Stimulated activated CD8-positive, alpha-beta memory T cell treated with anti-CD3 and anti-CD28 coated beads, Interleukin-15, amount 100 ng/mL, for 48 hours (primary cell): ENCODE results near the gene HTATSF1.

Experiments
- DNase-seq, 2 donors: peaks; one replicate each; pipeline ENCODE4 v3.0.0-alpha.2; 2020; ENCODE audit warnings: low read depth in 2 of 2

Gene HTATSF1

DNA sequence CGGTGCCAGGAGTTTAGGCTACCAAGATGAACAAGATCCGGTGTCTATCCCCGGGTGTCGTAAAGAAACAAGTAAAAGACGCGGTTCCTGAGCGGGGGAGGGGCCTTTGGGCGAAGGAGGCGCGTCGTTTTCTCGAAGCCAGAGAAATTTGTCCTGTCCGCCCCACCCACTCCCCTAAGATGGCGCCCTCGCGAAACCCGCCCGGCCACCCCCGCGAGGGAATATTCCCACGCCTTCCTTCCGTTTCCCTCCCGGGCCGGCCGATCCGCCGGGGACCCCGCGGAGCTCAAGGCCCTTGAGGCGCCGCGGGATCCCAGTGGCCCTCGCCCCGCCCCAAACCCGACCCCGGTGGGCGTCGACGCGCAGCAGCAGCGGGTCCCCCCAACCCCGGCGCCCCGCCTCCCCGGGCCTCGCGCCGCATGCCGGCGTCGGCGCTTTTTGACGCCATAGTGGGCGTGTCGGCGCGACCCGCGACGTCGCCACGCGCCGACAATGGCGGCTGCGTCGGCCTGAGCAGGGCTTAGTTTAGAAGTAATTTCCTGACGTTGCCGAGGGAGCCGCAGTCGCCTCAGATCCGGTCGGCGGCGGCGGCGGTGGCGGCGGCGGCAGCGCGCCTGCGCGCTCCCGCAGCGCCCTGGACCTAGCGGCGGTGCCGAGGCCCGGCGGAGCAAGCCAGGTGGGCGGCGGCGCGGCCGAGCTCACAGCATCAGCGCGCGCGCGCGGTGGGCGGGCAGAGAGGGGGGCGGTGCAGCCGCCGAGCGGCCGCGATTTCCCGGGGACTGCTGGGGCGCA, 432 bp upstream of the HTATSF1 start:
- DNase-seq = peak; percentile 75 to 80

DNA sequence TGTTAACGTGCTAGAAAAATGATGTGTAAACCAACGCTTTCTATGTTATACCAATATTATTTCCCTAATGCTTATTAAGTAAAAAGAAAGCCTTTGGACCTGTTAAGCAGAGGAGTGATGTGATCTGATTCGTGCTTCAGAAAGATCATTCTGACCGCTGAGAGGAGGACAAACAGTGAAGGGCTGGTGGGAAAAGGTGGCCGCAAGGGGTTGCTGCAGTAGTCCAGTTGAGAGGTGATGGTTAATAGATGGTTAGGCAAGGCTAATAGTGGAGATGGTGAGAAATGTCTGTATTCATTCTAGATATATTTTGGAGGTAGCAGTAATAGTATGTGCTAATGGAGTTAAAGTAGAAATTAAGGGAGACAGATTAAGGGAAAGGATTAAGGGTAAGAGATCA, 21.7 kb downstream of the HTATSF1 start:
- DNase-seq = no peak

DNA sequence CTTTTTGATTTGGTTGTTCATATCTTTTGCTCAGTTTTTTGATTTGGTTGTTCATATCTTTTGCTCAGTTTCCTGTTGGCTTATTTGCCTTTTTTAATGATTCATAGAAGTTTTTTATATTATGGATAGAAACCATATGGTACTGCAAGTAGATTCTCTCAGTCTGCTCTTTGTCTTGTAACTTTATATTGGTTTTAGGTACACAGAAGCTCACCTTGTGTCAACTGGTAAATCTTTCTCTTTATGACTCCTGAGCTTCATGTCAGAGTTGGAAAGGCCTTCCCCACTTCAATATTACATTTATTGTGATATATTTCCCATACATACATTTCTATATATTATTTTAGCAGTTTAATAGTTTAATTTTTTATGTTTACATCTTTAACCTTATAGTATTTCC, 26.4 kb downstream of the HTATSF1 start:
- DNase-seq = no peak

DNA sequence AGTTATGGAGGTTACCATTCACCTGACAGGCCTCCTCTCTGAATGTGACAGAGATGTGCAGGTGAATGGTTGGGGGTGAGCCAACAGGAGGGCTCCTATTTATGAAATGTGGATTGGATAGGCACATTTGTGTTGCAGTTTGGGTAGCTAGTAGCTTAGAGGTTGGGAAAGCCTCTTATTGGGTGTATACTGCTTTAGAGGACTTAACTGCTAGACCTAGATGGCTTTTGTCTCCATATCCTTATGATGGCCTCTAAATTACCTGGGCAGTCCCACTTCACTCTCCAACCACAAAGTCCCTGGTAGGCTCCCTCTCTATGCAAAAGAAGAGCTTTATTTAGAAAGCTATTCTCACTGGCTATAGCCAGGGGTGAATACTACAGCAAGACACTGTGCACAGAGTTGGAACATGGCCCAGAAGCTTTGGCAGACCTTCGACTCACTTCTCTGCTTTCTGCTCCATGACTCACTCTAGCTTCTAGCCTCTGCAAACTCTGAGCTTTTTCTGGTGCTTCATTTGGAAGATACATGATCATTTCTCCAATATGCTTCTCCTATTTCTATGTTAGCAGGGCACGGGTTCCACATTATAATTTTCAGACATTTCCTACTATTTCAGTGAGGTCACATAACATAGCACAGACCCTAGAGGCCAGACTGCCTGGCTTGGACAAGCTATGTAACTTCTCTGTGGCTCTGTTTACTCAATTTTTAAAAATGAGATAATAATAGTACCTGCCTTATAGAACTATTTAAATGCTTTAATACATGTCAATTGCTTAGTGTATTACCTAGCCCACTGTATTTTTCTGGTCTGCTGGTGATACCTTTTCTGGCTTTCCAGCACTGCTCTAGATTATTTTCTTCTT, 28.6 kb downstream of the HTATSF1 start:
- DNase-seq = no peak

DNA sequence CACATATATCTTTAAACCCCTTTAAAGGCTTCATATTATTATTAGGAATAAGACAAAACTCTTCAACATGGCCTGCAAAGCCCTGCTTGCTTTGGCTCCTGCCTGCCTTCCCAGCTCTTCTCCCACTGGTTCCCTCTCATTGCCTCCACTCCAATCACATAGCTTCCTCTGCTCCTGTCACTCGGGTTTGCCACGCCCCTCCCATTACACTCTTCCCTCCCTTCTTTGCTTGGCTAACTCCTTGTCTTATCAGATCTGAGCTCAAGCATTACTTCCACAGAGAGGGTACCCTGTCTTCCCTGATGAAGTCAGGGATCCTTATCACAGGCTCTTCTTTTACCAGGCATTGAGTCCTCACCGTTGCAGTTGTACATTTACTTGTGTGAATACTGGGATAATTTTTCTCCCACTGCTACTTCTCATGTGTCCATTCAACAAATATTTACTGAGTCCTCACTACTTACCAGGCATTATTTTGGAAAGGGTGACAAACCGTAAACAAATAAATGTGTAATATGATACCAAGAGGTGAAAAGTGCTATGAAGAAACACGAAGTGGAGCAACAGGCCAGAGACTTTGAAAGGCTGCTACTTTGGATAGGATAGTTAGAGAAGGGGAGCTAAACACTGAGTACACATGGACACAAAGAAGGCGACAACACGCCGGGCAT, 31.4 kb downstream of the HTATSF1 start:
- no peak for DNase-seq

DNA sequence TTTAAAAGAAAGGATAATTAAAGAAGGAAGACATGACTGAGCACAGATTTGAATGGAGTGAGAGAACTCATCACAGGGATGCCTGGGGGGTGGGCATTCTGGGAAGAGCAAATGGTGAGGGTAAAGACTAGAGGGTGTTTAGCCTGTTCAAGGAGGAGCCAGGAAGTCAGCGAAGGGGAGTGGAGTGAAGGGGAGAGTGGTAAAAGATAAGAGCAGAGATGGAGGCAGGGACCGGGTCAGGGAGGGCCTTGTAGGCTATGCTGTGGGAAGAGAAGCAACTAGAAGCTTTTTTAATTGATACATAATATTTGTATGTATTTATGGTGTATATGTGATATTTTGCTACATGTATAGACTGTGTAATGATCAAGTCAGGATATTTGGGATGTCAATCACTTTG, 32.4 kb downstream of the HTATSF1 start:
- DNase-seq = no peak

DNA sequence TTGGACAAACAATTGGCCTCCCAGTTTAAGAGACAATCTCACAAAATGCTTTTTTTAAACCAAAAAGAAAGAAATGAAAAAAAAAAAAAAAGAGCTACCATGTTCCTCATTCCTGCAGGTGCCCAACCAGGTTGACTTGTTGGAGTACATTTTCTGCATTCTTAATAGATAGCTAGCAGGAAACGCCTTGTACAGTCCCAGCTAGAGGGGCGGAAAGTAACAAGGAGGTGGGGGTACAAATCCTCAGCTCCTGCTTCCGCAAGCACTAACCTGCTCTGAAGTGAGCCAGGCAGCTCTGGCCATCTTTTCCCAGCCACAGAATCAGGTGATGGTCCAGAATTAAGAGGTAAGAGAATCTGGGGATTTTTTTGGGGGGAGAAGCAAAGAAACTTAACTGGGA, 34.6 kb downstream of the HTATSF1 start, which contains the start of gene VGLL1:
TSS of gene VGLL1 (plus strand) at position 265 of the 400 bp plus-strand sequence. CDS start 3,806 bp downstream, outside the sequence.
- no peak for DNase-seq

DNA sequence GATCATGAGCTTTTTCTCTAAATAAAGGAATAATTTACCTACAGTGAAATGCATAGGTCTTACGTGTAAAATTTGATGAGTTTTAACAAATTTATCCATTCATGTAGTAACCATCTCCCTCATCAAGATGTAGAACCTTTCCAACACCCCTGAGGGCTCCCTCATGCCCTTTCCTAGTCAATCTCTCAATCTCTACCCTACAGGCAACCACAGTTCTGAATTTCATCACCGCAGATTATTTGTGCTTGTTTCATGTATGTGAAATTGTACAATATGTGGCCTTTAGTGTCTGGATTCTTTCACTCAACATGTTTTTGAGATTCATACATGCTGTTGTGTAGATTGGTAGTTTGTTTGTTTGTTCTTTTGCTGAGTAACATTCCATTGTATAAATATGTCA, 36.7 kb downstream of the HTATSF1 start:
- no peak for DNase-seq

DNA sequence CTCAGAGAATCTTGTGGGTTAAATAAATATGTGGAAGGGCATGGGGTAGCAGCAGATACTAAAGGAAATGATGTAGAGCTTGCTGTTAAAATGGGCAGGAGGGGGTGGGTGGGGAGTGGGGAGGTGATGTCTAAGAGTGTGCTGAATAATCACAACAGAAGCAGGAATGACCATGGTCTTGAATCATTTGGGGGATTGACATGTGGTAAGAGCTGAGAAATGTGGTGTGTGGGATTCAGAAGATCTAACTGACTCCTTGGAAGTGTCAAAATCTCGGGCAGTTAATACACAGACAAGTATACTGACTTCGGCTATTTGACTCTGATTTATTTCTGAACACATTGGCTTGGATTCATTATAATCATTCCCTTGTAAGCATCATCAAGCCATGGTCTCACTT, 41.4 kb downstream of the HTATSF1 start:
- no peak for DNase-seq

DNA sequence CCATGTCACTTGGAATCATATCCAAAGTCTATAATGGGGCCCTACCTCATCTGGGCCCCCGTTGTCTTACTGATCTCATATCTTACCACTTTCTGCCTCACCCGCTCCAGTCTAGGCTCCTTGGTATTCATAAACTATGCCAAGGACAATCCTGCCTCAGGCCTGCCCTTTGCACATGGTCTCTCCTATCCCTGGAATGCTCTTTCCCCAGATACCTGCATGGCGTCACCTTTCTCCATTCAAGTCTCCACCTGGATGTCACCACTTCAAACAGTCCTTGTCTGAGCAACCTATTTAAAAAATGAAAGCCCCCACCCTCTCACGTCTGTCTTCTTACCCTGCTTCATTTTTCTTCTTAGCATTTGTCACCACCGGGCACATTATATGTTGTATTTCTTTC, 42.8 kb downstream of the HTATSF1 start:
- DNase-seq = no peak

DNA sequence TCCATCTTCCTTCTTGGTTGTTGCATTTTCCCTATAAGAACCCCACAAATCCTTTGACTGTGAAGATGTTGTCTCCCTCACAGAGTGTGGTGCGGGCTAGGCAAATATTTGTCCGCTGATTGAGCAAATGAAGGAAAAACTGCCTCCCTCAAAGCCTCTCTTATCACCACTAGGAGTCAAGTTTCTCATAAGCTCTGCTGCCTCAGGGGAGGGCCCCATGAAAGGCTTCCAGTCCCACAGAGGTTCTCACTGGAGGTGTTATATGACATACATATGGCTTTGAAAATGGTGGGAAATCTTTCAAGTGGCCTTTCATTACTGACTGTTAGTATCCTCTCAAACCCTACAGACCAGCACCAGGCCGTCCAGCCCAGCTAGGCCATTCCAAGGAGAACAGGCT, 43.9 kb downstream of the HTATSF1 start:
- DNase-seq = no peak

DNA sequence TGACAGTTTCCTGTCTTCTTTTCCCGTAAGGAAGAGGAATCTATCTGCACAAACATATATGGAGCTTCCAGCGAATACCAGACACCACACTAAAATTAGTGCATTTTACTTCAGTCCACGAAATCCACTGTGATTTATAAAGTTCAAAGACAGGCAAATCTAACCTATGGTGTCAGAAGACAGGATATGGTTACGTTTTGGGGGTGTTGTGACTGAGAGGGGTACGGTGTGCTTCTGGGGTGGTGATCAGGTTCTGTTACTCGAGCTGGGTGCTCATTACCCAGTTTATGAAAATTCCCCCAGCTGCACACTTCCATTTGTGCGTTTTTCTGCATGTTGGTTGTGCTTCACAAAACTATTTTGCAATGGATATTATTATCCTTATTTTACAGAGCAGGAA, 44.9 kb downstream of the HTATSF1 start:
- DNase-seq = no peak

DNA sequence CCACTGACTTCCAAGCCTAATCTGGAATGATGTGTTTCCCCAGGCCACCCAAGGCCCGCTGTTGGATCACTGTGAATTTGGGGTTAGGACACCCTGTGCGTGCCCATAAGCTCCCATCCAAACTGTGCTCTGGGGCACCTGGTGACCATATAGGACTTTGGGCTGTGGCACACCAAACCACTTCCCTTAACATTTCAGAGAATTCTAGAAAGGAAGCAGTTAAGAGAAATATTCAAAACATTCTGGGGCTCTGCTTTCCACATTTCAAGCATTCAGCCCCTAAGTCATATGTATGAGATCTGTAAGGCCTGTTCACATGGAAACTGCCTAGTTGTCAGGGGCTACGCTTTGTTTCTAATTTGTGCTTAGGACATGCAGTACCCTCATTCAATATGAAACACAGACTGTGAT, 49.0 kb downstream of the HTATSF1 start:
- DNase-seq = no peak

DNA sequence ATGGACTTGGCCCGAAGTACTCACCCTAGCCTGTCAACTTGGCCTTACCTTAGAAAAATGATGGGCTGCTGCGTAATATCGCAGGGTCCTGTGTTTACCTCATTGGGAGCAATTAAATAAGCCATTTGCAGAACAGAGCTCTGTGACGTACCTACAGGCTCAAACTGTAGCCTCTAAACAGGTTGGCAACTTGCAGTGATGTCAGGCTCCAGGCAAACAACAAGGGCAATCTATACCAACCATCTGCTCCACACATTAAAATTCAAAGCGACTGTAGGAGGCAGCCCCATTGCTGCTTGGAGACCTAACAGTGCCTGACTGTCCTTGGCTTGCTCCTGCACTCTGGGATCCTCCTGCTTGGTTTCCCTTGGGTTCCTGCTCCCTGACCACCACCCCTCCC, 51.8 kb downstream of the HTATSF1 start:
- no peak for DNase-seq

DNA sequence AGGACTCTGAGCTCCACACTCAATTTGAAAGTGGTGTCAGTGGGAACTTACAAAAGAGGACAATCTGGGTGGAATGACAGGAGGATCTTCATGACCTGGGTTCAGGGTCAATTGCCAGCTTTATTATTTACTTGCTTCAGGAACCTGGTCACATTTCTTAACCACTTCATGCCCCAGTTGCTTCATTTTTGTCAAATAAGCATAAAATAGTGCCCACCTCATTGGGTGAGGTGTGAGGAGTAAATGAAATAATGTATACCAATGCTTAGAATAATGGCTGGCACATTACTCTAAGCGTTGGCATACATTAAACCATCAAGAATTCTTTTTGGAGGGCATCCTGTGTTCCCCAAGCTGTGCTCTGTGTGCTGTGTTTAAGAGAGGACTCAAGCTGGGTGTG, 54.0 kb downstream of the HTATSF1 start:
- DNase-seq = no peak

DNA sequence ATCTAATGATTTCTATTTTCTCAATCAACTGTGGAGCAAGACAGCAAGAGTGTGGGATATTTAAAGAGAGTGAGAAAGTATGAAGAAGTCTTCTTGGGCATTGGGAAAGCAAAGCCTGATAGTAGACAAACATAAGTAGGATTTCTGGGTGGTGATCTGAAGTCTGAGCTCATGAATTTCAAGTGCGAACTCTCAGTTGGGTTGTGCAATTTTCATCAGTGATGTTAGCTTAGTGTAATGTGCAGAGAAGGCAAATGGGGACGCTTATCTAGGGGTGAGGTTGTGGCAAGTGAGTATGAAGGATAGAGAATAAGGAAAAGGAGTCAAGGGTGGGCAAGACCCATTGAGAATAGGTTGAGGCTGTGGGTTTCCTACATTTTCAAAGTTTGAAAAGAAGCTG, 58.3 kb downstream of the HTATSF1 start:
- no peak for DNase-seq
